ENCODE data around the gene CFD.
"Not testable (repeated sequence)": the region's sequence is repeated elsewhere in the genome, so short reads cannot be mapped to it uniquely, and the experiment has no call there.

The CFD gene

DNA sequence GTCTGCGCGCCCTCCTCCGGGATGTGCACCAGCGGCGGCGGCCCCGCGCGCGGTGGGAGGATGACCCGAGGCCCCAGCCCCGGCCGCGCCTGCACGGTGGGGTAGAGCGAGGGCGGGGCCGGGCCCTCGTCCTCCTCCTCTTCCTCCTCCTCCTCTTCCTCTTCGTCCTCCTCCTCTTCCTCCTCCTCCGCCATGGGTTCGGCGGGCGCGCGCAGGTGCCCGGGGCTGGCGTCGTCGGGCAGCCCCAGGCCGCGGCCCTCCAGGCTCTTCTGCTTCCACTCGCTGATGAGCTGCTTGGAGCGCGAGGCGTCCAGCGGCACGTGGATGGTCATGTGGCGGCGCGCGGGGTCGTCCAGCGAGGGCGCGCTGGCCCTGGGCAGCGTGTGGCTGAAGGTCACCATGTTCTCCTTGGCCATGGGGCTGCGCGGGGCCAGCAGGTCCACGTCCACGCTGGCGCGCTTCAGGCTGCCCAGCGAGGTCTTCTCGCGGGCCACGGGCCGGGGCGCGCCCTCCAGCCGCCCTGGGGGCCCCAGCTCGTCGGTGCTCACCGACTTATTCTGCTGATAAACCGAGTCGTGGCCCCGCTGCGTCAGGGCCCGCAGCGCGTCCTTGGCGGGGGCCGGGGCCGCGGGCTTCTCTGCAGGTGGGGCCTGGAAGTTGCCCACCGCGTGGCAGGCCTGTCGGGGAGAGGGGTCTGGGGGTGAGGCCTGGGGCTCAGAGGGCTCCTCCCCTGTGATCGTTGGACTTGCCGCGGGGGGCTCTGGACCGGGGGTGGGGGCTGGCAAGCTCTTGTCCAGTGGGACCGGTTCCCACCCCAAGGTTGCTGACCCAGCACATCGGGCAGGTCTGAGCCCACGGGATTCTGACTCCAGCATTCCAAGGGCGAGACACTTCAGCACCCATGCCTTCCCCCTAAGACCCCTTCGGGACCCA lies 46.0 kb upstream of the CFD start:
- no peak for DNase-seq (ENCODE audit: low read depth)
- TF ChIP-seq, protein P1, sequence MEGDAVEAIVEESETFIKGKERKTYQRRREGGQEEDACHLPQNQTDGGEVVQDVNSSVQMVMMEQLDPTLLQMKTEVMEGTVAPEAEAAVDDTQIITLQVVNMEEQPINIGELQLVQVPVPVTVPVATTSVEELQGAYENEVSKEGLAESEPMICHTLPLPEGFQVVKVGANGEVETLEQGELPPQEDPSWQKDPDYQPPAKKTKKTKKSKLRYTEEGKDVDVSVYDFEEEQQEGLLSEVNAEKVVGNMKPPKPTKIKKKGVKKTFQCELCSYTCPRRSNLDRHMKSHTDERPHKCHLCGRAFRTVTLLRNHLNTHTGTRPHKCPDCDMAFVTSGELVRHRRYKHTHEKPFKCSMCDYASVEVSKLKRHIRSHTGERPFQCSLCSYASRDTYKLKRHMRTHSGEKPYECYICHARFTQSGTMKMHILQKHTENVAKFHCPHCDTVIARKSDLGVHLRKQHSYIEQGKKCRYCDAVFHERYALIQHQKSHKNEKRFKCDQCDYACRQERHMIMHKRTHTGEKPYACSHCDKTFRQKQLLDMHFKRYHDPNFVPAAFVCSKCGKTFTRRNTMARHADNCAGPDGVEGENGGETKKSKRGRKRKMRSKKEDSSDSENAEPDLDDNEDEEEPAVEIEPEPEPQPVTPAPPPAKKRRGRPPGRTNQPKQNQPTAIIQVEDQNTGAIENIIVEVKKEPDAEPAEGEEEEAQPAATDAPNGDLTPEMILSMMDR (conservative IDR thresholded peaks at IDR 0.05; ENCODE audit: low read length), result no peak
- no peak overlapping the region for H3K4me3 ChIP-seq (ENCODE audit: low read length)

DNA sequence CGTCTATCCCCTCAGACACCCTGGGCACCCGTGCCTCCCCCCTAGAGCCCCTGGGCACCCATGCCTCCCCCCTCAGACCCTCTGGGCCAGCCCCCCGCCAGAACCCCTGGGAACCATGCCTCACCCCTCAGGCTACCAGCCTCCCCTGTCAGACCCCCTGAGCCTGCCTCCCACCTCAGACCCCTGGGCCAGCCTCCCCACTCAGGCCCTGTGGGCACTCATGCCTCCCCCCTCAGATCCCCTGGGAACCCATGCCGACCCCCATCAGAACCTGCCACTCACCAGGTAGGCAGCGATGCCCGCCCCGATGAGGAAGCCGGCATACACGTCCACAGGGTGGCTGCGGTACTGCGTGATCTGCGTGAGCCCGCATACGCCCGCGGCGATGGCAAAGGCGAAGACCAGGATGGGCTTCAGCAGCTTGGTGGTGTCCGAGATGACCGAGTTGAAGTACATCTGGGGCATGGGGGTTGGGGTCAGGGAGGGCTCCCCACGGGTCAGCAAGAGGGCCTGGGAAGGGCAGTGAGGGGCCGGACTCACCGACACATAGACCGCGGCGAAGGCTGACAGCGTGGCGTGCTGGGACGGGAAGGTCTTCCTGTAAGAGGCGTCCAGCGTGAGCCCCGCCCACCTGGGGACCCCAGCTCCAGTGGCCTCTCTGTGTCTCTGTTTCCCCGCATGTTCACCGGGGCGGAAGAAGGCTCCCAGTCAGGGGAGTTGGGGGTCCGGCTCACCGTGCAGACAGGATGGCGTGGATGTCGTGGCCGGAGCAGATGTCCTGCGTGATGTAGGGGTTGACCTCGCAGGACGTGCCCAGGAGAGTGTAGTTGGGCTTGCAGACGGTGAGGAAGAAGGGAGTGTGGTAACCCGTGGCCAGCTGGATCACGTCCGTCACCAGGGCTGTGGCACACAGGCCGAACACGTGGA lies 45.0 kb upstream of the CFD start:
- DNase-seq (ENCODE audit: low read depth), result no peak
- TF ChIP-seq, protein P1 (conservative IDR thresholded peaks at IDR 0.05; ENCODE audit: low read length), result no peak
- no peak overlapping the region for H3K4me3 ChIP-seq (ENCODE audit: low read length)

DNA sequence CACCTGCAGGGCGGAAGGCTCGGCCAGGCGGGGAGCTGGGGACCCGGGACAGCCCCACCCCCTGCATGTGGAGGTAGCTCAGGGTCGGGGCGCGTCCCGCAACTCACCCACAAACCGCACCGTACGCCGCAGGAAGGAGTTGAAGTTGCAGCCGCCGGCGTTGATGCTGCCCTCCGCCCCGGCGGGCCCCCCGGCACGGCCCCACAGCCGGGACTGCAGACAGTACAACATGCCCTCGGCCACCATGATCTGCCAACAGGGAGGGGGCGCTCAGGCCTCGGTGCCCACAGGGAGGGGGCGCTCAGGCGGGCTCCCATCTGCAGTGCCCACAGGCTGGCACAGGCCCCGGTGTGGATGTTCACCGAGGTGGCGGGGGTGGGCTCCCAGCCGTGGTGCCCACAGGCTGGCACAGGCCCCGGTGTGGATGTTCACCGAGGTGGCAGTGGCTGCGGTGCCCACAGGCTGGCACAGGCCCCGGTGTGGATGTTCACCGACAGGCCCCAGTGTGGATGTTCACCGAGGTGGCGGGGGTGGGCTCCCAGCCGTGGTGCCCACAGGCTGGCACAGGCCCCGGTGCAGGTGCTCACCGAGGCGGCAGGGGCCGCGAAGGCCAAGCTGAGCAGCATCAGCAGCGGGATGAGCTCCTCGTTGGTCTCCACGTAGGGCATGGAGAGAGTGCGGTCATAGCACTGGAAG lies 44.2 kb upstream of the CFD start:
- no peak overlapping the region for H3K4me3 ChIP-seq (ENCODE audit: low read length)
- DNase-seq (ENCODE audit: low read depth), result no peak
- TF ChIP-seq, protein P1 (conservative IDR thresholded peaks at IDR 0.05; ENCODE audit: low read length), result no peak

DNA sequence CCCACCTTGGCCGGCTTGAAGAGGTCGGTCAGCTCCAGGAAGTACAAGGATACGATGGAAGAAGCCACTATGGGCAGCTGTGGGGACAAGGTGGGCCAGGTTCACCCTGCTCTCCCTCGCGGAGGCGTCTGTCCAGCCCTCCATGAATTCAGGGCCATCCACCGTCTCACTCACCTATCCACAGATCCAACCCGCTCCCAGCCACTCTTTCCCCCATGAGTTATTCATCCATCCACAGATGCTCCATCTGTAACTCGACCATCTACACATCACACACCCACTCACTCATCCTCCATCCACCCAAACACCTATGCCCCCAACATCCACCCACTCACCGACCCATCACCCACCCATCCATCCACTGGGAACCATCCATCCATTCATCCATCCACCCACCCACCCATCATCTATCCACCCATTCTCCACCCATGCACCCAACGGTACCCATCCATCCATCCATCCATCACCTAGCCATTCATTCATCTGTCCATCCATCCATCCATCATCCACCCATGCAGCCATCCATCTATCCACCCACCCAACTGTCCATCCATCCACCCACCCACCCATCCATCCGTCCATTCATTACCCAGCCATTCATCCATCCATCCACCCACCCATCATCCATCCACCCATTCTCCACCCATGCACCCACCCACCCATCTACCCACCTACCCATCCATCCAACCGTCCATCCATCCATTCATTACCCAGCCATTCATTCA lies 43.5 kb upstream of the CFD start:
- H3K4me3 ChIP-seq (ENCODE audit: low read length), result no peak overlapping the region
- TF ChIP-seq, protein P1 (conservative IDR thresholded peaks at IDR 0.05; ENCODE audit: low read length), result no peak
- DNase-seq (ENCODE audit: low read depth), result no peak

DNA sequence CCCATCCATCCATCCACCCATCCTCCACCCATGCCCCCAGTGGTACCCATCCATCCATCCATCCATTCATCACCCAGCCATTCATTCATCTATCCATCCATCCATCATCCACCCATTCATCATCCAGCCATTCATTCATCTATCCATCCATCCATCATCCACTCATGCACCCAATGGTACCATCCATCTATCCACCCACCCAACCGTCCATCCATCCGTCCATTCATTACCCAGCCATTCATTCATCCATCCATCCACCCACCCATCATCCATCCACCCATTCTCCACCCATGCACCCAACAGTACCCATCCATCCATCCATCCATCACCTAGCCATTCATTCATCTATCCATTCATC lies 43.0 kb upstream of the CFD start:
- DNase-seq (ENCODE audit: low read depth), result no peak
- H3K4me3 ChIP-seq (ENCODE audit: low read length), result no peak overlapping the region
- TF ChIP-seq, protein P1 (conservative IDR thresholded peaks at IDR 0.05; ENCODE audit: low read length), result no peak

DNA sequence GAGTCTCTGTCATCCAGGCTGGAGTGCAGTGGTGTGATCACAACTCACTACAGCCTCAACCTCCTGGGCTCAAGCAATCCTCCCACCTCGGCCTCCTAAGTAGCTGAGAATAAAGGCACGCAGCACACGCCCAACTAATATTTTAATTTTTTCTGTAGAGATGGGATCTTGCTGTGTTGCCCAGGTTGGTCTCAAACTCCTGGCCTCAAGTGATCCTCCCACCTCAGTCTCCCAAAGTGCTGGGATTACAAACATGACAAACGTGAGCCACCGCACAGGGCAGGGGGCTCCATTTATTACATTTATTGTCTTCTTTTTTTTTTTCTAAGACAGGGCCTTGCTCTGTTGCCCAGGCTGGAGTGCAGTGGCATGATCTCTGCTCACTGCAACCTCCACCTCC lies 39.3 kb upstream of the CFD start:
- not testable (repeated sequence) for H3K4me3 ChIP-seq (ENCODE audit: low read length); DNase-seq (ENCODE audit: low read depth)
